Colonic mucosa (tissue), 4 donors: ENCODE measurements around the gene PTGFRN. TPM values are rescaled to one million over a fixed set of nuclear protein-coding genes. Genes with fewer than 3 reads are reported as not detected.

Source experiments
- DNase-seq: peaks from one replicate; pipeline ENCODE4 v3.0.0-alpha.2; 2020
- H3K27ac ChIP-seq: fragments of 200-600 bp; one replicate; pipeline ENCODE4 v1.8.0; 2021
- H3K27me3 ChIP-seq: fragments of 200-600 bp; one replicate; pipeline ENCODE4 v1.8.0; 2021
- H3K36me3 ChIP-seq: fragments of 200-600 bp; one replicate; pipeline ENCODE4 v1.8.0; 2021
- H3K4me1 ChIP-seq: fragments of 200-600 bp; one replicate; pipeline ENCODE4 v1.8.0; 2021; ENCODE audit warnings: mild to moderate bottlenecking
- H3K4me3 ChIP-seq: fragments of 200-600 bp; one replicate; pipeline ENCODE4 v1.8.0; 2021
- H3K9ac ChIP-seq, 2 donors: one replicate each; pipeline ENCODE4 v1.7.0; 2013; ENCODE audit warnings: control low read depth in 2 of 2, low read depth in 2 of 2, low read length in 2 of 2
- H3K9me3 ChIP-seq: fragments of 200-600 bp; one replicate; pipeline ENCODE4 v1.8.0; 2021
- intact Hi-C: fragments of 100-400 bp; cut with DNase I; formaldehyde crosslinking; loops from one replicate; pipeline ENCODE4 v1.14.1; 2022
- total RNA-seq, 2 donors: library from RNA; stranded (reverse); fragmentation: NEBNext Ultra II Directional in 1 of 2; extraction: Animal tissue kit (Norgen Biotek cat#: 25700) in 1 of 2; gene quantifications; one replicate each; pipeline ENCODE4 v1.2.1, GENCODE V29; 2021
- TF ChIP-seq, protein P1 (sequence below): fragments of 200-600 bp; IDR thresholded peaks from one replicate; pipeline ENCODE4 v1.8.0; 2022; ENCODE audit warnings: antibody characterized with exemption, mild to moderate bottlenecking
- donor health status: healthy.
- donor health status: DM: no; HTN: no; CAD: no.
- donor health status: DM: no; HTN: no; CAD: no.

PTGFRN gene
- total RNA-seq, 2 donors from 2014 or later, result 94.9 TPM

DNA sequence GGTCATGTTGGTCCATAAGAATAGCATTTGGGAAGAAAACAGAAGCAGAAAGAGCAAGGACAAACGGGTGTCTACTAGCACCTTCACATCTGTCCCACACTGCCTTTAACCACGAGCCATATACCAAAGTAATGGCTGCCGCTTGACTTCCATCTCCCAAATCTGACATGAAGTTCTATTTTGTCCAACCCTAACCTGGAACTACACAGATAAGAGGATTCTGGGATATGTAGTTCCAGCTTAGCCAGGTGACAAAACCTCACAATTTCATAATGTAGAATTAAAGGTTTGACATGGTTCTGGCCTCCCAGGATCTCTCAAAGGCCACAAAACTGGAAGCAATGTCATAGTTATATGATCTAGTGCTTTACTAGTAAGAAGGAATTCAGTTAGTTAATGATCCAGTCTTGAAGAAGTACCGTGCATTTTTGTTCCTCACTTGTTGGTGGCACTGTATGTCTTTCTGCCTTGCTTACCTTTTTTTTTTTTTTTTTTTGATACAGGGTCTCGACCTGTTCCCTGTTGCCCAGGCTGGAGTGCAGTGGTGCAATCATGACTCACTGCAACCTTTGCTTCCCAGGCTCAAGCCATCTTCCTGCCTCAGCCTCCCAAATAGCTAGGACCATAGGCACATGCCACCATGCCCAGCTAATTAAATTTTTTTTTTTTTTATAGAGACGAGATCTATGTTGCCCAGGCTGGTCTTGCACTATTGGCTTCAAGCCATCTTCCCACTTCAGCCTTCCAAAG lies 17.5 kb downstream of the PTGFRN start:
- TF ChIP-seq, protein P1, sequence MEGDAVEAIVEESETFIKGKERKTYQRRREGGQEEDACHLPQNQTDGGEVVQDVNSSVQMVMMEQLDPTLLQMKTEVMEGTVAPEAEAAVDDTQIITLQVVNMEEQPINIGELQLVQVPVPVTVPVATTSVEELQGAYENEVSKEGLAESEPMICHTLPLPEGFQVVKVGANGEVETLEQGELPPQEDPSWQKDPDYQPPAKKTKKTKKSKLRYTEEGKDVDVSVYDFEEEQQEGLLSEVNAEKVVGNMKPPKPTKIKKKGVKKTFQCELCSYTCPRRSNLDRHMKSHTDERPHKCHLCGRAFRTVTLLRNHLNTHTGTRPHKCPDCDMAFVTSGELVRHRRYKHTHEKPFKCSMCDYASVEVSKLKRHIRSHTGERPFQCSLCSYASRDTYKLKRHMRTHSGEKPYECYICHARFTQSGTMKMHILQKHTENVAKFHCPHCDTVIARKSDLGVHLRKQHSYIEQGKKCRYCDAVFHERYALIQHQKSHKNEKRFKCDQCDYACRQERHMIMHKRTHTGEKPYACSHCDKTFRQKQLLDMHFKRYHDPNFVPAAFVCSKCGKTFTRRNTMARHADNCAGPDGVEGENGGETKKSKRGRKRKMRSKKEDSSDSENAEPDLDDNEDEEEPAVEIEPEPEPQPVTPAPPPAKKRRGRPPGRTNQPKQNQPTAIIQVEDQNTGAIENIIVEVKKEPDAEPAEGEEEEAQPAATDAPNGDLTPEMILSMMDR, result no peak
- Histone ChIP-seq H3K27me3 (no peaks in the 10 kb centered on the region), H3K9me3 (no peaks in the 10 kb centered on the region), H3K27ac (no peak overlapping the region), H3K4me1 (no peaks in the 10 kb centered on the region), H3K36me3 (no peaks in the 10 kb centered on the region), H3K9ac (no peak overlapping the region), H3K4me3 (no peak overlapping the region)
- intact Hi-C loops, result no loop called here
- DNase-seq, result no peak

DNA sequence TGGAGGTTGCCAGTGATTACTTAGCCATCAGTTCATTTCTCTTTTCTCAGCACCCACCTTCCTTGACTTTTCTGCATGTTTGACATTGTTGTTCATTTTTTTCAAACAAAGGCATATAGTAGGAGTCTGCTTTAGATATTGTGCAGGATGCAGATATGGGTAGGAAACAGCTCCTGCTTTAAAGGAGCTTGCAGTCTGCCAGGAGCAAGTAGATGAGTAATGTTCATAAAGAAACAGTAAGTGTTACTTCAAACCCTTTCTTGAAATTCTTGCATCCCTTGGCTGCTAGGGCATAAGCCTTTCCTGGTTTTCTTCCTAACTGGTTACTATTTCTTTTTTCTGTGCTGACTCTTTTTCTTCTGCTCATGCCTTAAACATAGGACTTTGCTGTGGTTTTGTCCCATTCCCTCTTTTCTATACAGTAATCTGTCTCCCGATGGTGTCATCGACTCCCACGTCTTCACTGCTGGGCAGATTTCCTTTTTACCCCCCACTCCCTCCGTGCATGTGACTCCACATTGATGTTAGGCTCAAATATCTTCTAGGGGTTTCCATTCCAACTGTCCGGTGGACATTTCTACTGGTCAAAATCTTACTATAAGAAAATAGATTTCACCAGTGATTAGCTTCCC lies 20.4 kb downstream of the PTGFRN start:
- H3K9me3 ChIP-seq, result no peaks in the 10 kb centered on the region
- H3K27me3 ChIP-seq, result no peaks in the 10 kb centered on the region
- no peak for DNase-seq
- TF ChIP-seq, protein P1, result no peak
- H3K4me1 ChIP-seq, result no peaks in the 10 kb centered on the region
- intact Hi-C loops, result no loop called here
- H3K4me3 ChIP-seq, result no peak overlapping the region
- H3K36me3 ChIP-seq, result no peaks in the 10 kb centered on the region
- no peak overlapping the region for H3K9ac ChIP-seq
- H3K27ac ChIP-seq, result no peak overlapping the region

DNA sequence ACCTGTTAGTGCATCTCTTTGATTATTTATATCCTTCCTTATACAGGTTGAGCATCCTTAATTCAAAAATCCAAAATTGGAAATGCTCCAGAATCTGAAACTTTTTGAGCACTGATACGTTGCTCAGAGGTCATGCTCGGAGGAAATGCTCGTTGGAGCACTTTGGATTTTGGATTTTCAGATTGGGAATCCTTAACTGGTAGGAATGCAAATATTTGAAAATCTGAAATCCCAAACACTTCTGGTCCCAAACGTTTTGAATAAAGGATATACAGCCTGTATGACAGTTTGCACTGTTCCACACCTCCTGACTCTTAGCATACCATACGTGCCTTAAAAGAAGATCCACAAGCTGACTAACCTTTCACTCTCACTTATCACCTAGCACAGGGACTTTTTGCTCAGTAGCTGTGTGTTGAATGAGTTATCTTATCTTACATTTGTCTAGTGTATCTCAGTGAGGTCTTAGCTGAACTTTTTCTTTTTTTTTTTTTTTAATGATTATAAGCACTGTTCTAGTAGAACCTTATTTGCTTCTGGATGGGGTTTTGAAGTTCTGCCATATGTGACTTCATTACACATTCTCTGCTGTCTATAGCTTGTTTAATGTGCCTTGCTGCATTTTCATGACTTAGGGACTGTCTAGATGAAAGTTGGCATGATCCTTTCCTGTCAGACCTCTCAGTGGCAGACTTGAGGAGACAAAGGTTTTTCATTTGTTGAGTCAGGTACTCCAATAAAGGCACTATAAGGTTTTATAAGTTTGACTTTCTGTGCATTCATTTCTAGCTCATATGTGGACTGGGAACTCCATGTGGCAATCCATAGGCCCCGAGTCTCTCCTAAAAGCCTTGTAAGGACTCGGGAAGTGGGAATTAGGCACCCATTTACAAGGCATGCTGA lies 21.6 kb downstream of the PTGFRN start:
- TF ChIP-seq, protein P1, result no peak

DNA sequence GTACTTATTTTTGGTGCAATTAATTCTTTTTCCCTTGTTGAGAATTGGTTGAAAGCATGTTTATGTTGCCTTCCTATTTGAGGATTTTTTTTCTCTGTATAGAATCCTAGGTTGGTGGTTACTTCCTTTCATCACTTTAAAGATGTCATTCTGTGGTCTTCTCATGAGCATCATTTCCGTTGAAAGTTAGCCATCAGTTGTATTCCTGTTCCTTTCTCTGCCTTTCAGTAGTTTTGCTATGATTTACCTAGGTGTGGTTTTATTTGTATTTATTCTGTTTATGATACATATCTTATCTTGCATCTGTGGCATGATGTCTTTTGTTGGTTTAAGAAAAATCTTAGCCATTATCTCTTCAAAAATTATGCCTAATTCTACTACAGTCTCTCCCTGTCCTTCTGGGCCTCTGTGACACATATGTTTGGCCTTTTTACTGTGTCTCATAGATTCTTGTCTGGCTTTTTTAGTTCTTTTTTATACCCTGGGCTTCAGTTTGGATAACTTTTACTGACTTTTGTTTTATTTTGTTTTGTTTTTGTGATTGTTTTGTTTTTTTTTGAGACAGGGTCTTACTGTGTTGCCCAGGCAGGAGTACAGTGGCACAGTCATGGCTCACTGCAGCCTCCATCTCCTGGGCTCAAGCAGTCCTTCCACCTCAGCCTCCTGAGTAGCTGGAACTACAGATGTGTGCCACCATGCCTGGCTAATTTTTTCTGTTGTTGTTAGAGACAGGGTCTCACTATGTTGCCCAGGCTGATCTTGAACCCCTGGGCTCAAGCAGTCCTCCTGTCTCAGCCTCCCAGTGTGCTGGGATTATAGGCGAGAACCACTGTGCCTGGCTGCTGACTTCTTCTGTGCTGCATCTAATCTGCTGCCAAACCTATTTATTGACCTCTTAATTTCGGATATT lies 24.1 kb downstream of the PTGFRN start:
- TF ChIP-seq, protein P1, result no peak
- H3K27me3 ChIP-seq, result no peaks in the 10 kb centered on the region
- no peaks in the 10 kb centered on the region for H3K36me3 ChIP-seq
- intact Hi-C loops, result no loop called here
- no peaks in the 10 kb centered on the region for H3K4me1 ChIP-seq
- H3K9ac ChIP-seq, result no peak overlapping the region
- no peak overlapping the region for H3K27ac ChIP-seq
- no peak for DNase-seq
- no peak overlapping the region for H3K4me3 ChIP-seq
- no peaks in the 10 kb centered on the region for H3K9me3 ChIP-seq

More for the DNA sequence above, 21.6 kb downstream of the PTGFRN start:
- H3K36me3 ChIP-seq, result no peaks in the 10 kb centered on the region
- H3K27ac ChIP-seq, result no peak overlapping the region
- no peak for DNase-seq
- H3K9ac ChIP-seq, result no peak overlapping the region
- H3K27me3 ChIP-seq, result no peaks in the 10 kb centered on the region
- H3K4me1 ChIP-seq, result no peaks in the 10 kb centered on the region
- no peak overlapping the region for H3K4me3 ChIP-seq
- intact Hi-C loops, result no loop called here
- H3K9me3 ChIP-seq, result no peaks in the 10 kb centered on the region
